ENCODE data around the gene CCDC92.

GRCh38 chr12:123900871-123901376 is 71.7 kb downstream of the CCDC92 start:
- TF ChIP-seq CTCF (IDR thresholded peaks at IDR 0.05; ENCODE audit: poor library complexity): no peak
- no peak for TF ChIP-seq EZH2phosphoT487 (IDR thresholded peaks at IDR 0.05; ENCODE audit: low read depth, severe bottlenecking, unreplicated experiment)
- TF ChIP-seq EZH2 (IDR thresholded peaks at IDR 0.05; ENCODE audit: borderline replicate concordance): no peak

Data from hepatocyte (in vitro differentiated cells).